DMS153 treated with DMSO at 0.1 percent for 48 hours (cell line): ENCODE results near the gene OR6C70.

ENCODE experiments used
- DNase-seq: peaks from one replicate; lab custom pipeline; 2025; ENCODE audit not compliant: unreplicated experiment; lab: John Stamatoyannopoulos, UW

OR6C70 gene

DNA sequence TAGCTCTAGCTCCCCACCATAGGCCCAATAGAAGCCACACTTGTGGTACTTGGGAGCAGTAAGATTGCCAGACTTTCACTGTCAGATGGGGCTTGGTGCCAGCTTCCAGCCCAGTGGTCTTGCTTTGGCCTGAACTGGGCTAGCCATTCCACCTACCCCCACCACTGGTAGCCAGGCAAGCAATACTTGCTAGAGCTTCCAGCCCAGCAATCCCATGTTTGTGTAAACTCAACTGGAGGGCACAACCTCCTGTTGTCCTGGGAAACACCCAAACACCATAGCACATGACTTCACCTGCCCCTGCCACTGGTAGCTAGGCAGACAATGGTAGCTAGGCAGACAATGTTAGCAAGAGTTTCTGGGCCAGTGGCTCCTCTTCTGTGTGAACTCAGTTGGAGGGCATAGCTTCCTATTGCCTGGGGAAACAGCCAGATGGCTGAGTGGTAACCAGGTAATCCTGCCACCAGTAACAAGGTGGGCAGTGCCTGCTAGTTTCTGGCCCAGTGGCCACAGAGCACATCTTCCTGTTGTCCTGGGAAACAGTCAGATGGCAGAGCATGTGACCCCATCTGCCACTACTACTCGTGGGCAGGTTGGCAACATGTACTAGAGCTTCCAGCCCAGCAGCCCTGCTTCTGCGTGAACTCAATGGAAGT is 49.5 kb downstream of the OR6C70 start:
- no peak for DNase-seq
